Activated T-helper 2 cell treated with anti-CD3 and anti-CD28 coated beads, Interferon-gamma antibody, Interleukin-2, Interleukin-4, amounts not matched to agents 10 μg/mL and 5 μg/mL and 100 μg/mL, durations not matched to agents 14 hours and 24 hours and 36 hours (primary cell): ENCODE measurements around the gene MTIF3. TPM values are rescaled to one million over a fixed set of nuclear protein-coding genes. Genes with fewer than 3 reads are reported as not detected.
A peak's percentile ranks its signal among the peaks of the same experiment; 100 is the strongest.

ENCODE experiments used
- DNase-seq: peaks from one replicate; pipeline ENCODE4 v3.0.0; 2021; ENCODE audit warnings: low spot score
- H3K27ac Mint-ChIP-seq: one replicate; pipeline ENCODE4 v1.8.0; 2021; ENCODE audit warnings: mixed read lengths
- H3K27me3 Mint-ChIP-seq: one replicate; pipeline ENCODE4 v1.8.0; 2021; ENCODE audit warnings: low read depth, mixed read lengths
- H3K36me3 Mint-ChIP-seq: one replicate; pipeline ENCODE4 v1.8.0; 2021; ENCODE audit warnings: low read depth, mixed read lengths
- H3K4me1 Mint-ChIP-seq: one replicate; pipeline ENCODE4 v1.8.0; 2021; ENCODE audit warnings: low read depth, mixed read lengths
- H3K4me3 Mint-ChIP-seq: one replicate; pipeline ENCODE4 v1.8.0; 2021; ENCODE audit warnings: low read depth, mild to moderate bottlenecking, moderate library complexity, mixed read lengths
- H3K9me3 Mint-ChIP-seq: one replicate; pipeline ENCODE4 v1.8.0; 2021; ENCODE audit warnings: mixed read lengths
- intact Hi-C: fragments of 100-400 bp; cut with micrococcal nuclease; formaldehyde crosslinking; loops from one replicate; pipeline ENCODE4 v1.15.1; 2023
- total RNA-seq: library from RNA; stranded (reverse); gene quantifications from 2 replicates; pipeline ENCODE4 v1.2.3, GENCODE V29; 2022

The MTIF3 gene
- total RNA-seq, 1 donor from 2014 or later = 25.0 TPM

DNA sequence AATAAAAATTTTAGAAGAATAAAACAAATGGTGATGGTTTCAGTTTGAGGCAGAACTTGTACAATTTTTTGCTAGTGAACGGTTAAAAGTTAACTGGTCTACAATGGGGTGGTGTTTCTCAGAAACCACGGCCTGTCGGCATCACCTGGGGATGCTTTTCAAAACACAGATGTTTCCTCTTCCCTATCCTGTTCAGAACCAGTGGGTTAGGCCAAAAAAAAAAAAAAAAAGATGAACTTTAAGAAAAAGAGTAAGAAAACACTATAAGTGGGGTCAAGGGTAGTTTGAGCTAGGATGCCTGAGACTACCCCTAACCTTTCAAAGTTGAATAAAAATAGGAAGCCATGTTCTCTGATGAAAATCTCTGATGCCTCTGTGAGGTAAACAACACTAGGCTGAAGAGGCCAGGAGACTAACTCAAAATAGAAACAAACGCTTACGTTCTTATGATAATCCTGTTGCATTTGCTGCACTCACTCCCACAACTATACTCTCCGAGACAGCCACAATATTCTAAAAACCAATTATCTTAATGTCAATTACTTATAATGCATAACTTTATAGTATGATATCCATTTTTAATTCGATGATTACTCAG is 3.3 kb downstream of the MTIF3 start:
- no peak for DNase-seq
- H3K27me3 Mint-ChIP-seq = no peaks in the 10 kb centered on the region
- H3K36me3 Mint-ChIP-seq = peaks cover 25% of the 10 kb centered on the region
- H3K27ac Mint-ChIP-seq = peak overlapping the region; percentile 86
- intact Hi-C loops = no loop called here
- no peaks in the 10 kb centered on the region for H3K9me3 Mint-ChIP-seq
- H3K4me1 Mint-ChIP-seq = peaks cover 54% of the 10 kb centered on the region
- peak overlapping the region; percentile 51 for H3K4me3 Mint-ChIP-seq

DNA sequence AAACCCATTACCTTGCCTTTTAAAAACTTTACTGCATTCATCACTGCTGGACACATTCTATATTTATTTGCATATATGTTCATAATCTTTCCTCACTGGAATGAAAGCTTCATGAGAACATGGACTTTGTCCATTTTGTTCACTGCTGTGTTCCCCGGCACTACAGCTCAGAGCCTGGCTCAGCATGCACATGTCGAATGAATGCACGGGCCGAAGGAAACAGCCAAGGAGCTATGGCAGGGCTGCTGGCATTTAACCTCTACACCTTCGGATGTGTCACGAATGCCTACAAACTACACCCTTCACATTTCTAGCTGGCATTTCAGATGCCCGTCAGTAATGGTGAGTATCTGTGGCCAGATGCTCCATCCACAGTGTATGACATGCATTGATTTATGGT is 7.6 kb downstream of the MTIF3 start:
- Mint-ChIP-seq H3K9me3 (no peaks in the 10 kb centered on the region), H3K27me3 (no peaks in the 10 kb centered on the region), H3K36me3 (peaks cover 45% of the 10 kb centered on the region), H3K27ac (peak overlapping the region; percentile 53), H3K4me1 (peaks cover 56% of the 10 kb centered on the region), H3K4me3 (peak overlapping the region; percentile 52)
- no peak for DNase-seq
- intact Hi-C loops = no loop called here

DNA sequence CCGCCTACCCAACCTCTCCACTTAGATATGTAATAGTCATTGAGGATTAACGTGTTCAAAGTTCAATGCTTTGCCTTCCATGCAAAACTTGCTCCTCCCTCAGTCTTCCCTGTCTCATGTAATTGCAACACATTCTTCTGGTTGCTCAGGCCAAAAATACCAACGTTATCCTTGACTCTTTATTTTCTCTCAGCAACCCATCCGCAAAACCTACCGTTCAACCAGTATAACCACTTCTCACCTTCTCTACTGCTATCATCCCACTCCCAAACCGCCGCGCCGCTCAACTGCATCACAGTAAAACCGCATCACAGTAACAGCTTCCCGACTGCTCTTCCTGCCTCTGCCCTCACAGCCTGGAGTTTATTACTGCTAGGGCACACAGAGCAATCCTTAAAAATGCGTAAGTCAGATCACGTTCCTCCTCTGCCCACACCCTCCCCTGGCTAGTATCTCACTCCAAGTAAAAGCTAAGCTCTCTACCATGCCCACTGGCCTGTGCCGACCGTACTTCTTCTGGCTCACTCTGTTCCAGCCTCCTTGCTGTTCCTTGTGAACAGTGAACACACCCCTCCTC is 8.2 kb downstream of the MTIF3 start:
- H3K4me1 Mint-ChIP-seq = peaks cover 54% of the 10 kb centered on the region
- intact Hi-C loops = no loop called here
- H3K4me3 Mint-ChIP-seq = peak overlapping the region; percentile 52
- peak overlapping the region; percentile 53 for H3K27ac Mint-ChIP-seq
- H3K27me3 Mint-ChIP-seq = no peaks in the 10 kb centered on the region
- no peaks in the 10 kb centered on the region for H3K9me3 Mint-ChIP-seq
- no peak for DNase-seq
- H3K36me3 Mint-ChIP-seq = peaks cover 51% of the 10 kb centered on the region

DNA sequence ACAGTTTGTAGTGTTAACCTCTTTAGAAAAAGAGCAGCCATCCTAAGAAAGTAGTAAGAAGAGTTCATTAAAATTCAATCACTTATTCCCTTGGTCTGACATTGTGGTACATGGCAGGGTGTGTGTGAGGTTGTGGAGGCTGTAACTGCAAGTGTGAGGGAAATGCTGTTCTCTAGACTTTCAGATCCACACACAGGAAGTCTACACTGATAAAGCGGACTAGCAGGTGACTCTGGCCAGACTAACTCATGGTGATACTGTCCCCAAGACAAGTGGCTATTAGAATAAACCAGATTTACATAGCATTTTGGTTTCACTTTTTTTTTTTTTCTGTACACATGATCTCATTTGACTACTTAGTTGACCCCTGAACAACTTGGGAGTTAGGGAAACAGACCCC is 10.0 kb downstream of the MTIF3 start:
- intact Hi-C loops = no loop called here
- H3K4me1 Mint-ChIP-seq = peaks cover 45% of the 10 kb centered on the region
- H3K4me3 Mint-ChIP-seq = no peak overlapping the region
- no peak for DNase-seq
- no peaks in the 10 kb centered on the region for H3K27me3 Mint-ChIP-seq
- no peak overlapping the region for H3K27ac Mint-ChIP-seq
- H3K36me3 Mint-ChIP-seq = peaks cover 60% of the 10 kb centered on the region
- no peaks in the 10 kb centered on the region for H3K9me3 Mint-ChIP-seq

DNA sequence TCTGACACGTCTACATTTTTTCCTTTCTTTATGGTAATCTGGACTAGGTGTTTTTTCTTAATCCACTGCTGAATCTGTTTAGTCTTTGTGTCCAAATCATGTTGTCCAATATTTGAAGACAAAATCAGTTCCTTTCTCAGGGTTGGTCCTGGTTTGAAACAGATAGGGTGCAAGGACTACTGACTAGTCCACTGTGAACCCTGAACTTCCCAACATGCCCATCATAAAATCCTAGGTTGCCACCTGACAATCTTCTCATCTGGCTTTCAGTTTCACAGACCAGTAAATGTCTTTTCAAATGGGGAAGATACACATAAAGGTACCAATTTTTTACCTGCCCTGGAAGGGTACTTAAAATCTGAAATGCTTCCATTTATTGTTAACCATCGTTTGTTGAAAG is 13.2 kb downstream of the MTIF3 start:
- Mint-ChIP-seq H3K4me1 (peaks cover 45% of the 10 kb centered on the region), H3K27ac (no peak overlapping the region)
- intact Hi-C loops = no loop called here

DNA sequence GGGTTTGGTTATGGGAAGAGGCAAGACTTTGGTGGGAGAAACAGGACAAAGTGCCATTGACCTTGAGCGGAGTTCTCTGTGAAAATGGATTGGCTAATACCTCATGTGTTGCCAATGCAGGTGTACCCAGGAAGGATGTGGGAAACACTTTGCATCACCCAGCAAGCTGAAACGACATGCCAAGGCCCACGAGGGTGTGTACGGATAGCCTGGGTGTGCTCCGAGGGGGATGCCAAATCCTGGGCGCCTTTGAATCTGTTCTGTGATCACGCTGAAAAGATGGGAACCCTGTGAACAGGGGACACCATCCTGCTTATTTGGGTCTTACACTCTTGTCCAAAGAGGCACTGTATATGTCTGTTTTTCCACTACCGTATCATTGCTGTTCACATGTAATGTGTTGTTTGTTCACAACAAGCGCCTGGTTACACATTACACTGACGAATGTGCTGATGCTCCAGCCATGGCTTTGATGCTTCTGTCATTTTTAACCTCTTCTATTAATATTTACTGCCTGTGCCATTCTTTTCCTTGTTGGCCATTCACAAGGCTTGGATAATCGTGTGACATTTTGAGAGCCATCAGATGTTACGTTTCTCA is 17.7 kb downstream of the MTIF3 start:
- Mint-ChIP-seq H3K36me3 (peaks cover 82% of the 10 kb centered on the region), H3K27me3 (no peaks in the 10 kb centered on the region), H3K27ac (no peak overlapping the region), H3K4me1 (peaks cover 36% of the 10 kb centered on the region), H3K9me3 (no peaks in the 10 kb centered on the region), H3K4me3 (no peak overlapping the region)
- intact Hi-C loops = no loop called here
- DNase-seq = no peak

More for the DNA sequence above, 13.2 kb downstream of the MTIF3 start:
- Mint-ChIP-seq H3K27me3 (no peaks in the 10 kb centered on the region), H3K9me3 (no peaks in the 10 kb centered on the region), H3K4me3 (no peak overlapping the region), H3K36me3 (peaks cover 80% of the 10 kb centered on the region)
- no peak for DNase-seq

DNA sequence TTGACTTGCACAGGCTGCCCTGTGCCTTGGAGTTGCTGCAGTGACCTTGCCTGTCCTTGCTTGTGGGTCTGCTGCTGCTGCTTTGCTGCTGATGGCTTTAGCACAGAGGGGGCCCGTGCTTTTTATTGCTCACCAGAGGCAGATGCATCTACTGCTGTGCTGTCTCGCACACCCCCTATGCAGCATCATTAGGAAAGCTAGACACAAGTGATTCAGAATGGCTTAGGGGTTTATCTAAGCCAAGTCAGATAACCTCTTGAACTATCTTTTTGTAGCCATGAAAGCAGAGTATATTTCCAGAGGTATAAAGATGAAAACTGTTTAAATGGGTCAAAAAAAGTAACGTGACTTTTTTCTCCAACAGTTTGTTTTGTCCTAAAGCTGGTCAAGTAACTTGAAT is 18.2 kb downstream of the MTIF3 start:
- Mint-ChIP-seq H3K27me3 (no peaks in the 10 kb centered on the region), H3K9me3 (no peaks in the 10 kb centered on the region), H3K4me3 (no peak overlapping the region), H3K27ac (no peak overlapping the region), H3K4me1 (peaks cover 37% of the 10 kb centered on the region), H3K36me3 (peaks cover 82% of the 10 kb centered on the region)
- no peak for DNase-seq
- intact Hi-C loops = no loop called here

DNA sequence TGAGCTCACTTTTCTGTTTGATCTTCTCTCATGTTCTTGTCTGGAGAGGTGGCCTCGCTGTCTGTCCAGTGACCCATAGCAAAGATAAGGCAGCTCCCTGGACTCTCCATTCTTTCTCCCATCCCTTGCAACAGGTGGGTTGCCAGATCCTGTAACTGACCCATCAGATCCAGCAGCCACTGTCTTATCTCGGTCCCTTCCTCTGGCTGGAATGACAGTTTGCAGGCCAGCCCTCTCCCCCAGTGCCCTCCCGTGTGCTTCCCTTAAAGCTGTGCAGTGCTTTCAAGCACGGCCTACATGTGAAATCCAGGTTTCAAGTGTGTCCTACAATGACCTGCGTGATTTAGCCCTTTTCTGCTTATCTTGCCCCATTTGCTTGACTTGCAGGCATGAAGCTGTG is 22.2 kb downstream of the MTIF3 start:
- H3K36me3 Mint-ChIP-seq = peaks cover 65% of the 10 kb centered on the region

DNA sequence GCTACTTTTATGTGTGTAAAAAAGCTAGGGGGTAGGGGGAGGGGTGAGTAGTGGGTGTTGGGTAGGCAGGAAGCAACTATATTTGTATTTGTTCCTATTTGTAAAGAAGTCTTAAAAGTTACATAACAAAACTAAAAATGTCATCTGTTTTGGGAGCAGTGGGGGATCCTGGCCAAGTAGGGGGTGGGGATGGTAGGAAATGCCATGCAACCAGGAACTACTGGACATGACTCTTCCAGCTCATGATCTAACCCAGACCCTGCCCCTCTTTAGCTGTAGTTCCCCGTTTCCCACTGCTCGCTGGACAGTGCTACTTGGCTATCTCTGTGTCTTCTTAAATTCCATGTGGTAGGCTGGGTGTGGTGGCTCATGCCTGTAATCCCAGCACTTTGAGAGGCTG is 22.7 kb downstream of the MTIF3 start:
- no peak for DNase-seq
- H3K27me3 Mint-ChIP-seq = no peaks in the 10 kb centered on the region
- intact Hi-C loops = loop anchor here (2.0 to 10.0 kb wide), 3 partner anchors 193 to 707 kb away; partner anchors contain the start of genes LNX2, PAN3 and POLR1D
- peaks cover 50% of the 10 kb centered on the region for H3K4me1 Mint-ChIP-seq
- H3K9me3 Mint-ChIP-seq = no peaks in the 10 kb centered on the region
- H3K27ac Mint-ChIP-seq = peak overlapping the region; percentile 94
- peaks cover 60% of the 10 kb centered on the region for H3K36me3 Mint-ChIP-seq
- H3K4me3 Mint-ChIP-seq = peak overlapping the region; percentile 89

More for the DNA sequence above, 22.2 kb downstream of the MTIF3 start:
- DNase-seq = no peak
- intact Hi-C loops = loop anchor here (10.0 kb wide), 1 partner anchor 707 kb away; the partner anchor contains the start of gene PAN3
- H3K27ac Mint-ChIP-seq = peak overlapping the region; percentile 94
- H3K4me1 Mint-ChIP-seq = peaks cover 50% of the 10 kb centered on the region
- H3K27me3 Mint-ChIP-seq = no peaks in the 10 kb centered on the region
- H3K4me3 Mint-ChIP-seq = peak overlapping the region; percentile 70
- H3K9me3 Mint-ChIP-seq = no peaks in the 10 kb centered on the region

DNA sequence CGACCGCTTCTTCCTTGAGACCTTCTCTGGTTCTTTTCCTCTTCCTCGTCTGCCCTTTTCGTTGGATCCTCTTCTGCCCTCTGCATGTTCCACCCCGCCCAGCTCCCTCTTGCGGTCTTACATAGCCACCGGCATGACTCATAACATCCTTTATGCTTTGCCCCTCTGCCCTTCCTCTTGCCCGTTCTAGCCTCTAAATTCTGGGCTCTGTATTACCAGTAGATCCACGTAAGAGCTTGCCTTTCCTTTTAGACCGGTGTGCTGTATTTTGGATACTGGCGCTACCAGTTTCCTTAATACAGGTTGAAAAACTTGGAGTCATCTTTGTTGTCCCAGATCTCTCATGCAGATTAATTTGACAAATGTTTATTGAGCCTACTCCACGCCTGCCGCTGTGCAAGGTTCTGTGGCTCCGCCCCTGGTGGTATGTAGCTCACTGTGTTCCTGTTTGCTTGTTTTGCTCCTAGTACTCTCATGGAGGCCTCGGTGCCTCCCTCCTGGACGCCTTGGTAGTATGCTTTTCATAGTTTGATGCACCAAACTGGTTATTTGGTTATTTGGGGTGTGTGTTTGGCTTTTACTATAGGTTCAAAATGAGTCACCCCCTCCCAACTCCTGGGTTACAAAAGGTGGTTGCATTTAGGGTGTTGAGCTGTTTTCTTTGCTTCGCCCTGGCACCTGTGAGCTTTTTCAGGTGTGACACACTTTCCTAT is 24.3 kb downstream of the MTIF3 start:
- peak overlapping the region; percentile 94 for H3K27ac Mint-ChIP-seq
- intact Hi-C loops = loop anchor here (1.0 to 10.0 kb wide), 6 partner anchors 20 to 709 kb away; partner anchors contain the start of genes LNX2, MTIF3, PAN3 and POLR1D
- peaks cover 45% of the 10 kb centered on the region for H3K36me3 Mint-ChIP-seq
- no peaks in the 10 kb centered on the region for H3K27me3 Mint-ChIP-seq
- H3K4me1 Mint-ChIP-seq = peaks cover 41% of the 10 kb centered on the region
- H3K4me3 Mint-ChIP-seq = peak overlapping the region; percentile 89
- H3K9me3 Mint-ChIP-seq = no peaks in the 10 kb centered on the region
- DNase-seq = peak; percentile 75

DNA sequence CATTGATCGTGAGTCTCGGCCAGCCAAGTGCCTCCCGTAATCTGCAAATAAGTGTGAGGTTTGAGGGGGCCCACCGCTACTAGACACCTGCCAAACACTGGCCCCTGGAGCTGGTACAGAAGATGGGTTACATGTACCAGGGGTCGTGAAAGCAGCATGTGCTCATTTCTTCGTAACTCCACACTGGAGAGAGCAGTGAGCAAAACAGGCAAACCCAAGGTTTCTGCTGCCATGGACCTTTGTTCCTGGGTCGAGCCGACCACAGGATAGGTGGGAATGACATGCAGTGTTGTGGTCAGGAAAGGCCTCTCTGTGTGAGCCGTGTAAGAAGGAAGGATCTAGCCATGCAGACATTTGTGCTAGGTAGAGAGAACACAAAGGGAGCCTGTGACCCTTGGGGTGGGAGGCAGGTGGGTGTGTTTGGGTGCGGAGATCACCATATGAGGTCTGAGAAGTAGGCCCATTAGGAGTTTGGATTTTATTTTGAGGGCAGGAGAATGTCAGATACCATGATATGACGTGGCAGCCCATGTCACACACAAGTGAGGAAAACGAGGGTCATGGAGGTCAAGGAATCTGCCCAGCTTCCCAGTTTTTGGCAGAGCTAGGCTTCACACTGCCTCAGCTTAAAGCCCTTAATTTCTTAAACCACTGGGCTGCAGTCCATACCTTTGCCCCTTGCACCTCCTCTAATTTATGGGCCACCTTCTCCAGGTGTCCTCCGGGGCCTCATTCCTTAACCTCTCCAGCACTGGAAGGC is 25.0 kb downstream of the MTIF3 start:
- Mint-ChIP-seq H3K9me3 (no peaks in the 10 kb centered on the region), H3K4me3 (peak overlapping the region; percentile 89), H3K27me3 (no peaks in the 10 kb centered on the region), H3K36me3 (peaks cover 38% of the 10 kb centered on the region), H3K4me1 (peaks cover 35% of the 10 kb centered on the region), H3K27ac (peak overlapping the region; percentile 94)
- peak; percentile 21 for DNase-seq
- intact Hi-C loops = loop anchor here (10.0 kb wide), 1 partner anchor 709 kb away; the partner anchor contains the start of gene PAN3
